K562 treated with DMSO at 1 percent for 4 hours (cell line): ENCODE measurements around the gene ERAS. TPM values are rescaled to one million over a fixed set of nuclear protein-coding genes. Genes with fewer than 3 reads are reported as not detected.

Experiments
- total RNA-seq: library from RNA; unstranded; fragments of 300-600 nt; gene quantifications from 2 replicates; pipeline ENCODE4 v1.2.3, GENCODE V29; 2022; ENCODE audit not compliant: insufficient read depth

The ERAS gene, protein sequence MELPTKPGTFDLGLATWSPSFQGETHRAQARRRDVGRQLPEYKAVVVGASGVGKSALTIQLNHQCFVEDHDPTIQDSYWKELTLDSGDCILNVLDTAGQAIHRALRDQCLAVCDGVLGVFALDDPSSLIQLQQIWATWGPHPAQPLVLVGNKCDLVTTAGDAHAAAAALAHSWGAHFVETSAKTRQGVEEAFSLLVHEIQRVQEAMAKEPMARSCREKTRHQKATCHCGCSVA
- total RNA-seq: not detected in 2 replicates

DNA sequence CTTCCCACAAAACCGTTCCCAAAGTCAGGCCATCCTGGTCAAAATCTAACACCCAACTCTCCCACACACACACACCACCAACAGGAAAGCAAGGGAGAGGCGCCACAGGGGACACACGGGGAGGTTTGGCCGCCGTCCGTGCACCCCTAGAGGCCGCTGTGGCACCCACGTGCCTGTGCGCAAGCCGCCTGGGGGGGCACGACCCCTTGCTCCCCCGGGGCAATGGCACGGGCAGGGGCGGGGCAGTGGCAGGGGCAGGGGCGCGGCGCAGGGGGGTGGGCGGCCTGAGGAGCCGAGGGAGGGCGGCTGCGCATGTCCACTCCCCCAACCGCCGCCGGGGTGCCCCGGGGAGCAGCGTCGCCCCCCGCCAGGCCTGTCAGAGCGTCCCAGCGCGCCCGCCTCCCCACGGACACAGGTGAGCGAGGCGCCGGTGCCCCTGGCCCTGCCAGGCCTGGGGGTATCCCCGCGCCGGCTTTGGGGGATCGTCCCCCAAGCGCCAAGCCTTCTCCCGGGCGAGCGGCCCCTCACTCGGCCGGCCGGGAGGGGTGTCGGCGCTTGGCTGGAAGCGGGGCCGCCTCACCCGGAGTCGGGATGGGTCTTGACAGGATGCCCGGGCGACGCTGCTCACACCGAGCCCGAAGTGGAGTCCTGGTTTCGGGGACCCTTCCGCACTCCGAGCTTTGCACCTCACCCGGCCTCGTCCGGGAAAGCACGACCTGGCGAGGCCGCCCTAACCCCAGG is at the start of gene ERAS:
TSS of gene ERAS (plus strand) at position 379 of the 741 bp plus-strand sequence. CDS start 2,611 bp downstream, outside the sequence.

DNA sequence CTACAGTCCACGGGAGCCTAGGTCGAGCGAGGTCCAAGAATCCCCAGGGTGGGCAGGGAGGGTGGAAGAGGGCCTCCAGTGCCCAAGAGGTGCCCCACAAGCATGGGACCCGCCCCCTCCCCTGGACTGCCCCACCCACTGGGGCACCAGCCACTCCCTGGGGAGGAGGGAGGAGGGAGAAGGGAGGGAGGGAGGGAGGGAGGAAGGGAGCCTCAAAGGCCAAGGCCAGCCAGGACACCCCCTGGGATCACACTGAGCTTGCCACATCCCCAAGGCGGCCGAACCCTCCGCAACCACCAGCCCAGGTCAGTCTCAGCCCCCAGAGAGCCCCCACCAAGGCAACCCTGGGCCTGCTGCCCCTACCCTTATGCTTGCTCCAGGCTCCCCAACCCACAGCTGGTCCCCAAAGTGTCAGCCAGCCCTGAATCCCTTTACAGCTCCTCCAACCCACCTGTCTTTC is 39.9 kb upstream of the ERAS start, which contains the start of gene GATA1:
TSS of gene GATA1 (plus strand) at position 250 of the 460 bp plus-strand sequence. CDS start 4,520 bp downstream, outside the sequence.

DNA sequence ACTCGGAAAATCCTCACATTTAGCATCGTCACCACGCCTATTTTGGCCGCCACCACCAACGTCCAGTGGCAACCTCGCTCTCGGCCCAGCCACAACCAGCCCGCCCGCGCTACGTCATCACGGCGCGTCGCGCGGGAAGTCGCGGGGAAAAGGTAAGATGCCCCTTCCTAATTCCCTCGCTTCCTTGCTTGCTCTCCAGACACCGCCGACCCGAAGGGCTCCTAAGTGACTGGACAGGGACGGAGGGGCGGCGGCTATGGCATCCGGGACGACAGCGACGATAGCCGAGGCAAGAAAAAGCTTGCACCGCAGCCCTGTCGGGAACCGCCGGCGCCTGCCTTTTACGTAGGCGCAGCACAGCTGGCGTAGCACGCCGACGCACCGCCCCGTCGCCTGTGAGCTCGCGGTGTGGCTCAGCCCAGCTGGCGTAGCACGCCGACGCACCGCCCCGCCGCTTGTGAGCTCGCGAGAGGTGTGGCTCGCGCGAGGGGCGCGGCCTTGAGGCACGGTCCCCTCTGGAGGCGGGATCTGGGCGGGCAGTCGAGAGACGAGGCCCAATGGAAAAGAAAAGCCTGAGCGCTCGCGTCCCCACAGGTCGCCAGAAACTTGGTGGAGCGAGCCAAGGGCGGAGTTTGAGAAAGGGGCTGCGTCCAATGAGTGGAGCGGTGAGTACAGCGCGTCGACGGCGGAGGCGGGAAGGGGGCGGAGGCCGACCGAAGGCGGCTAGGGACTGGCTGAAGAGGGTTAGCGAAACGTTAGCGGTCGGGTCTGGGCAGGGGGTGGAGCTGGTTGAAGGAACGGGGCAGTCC is 24.8 kb upstream of the ERAS start, which contains the start of gene HDAC6:
TSS of gene HDAC6 (plus strand) at position 788 of the 809 bp plus-strand sequence. CDS start 626 bp downstream, outside the sequence.

DNA sequence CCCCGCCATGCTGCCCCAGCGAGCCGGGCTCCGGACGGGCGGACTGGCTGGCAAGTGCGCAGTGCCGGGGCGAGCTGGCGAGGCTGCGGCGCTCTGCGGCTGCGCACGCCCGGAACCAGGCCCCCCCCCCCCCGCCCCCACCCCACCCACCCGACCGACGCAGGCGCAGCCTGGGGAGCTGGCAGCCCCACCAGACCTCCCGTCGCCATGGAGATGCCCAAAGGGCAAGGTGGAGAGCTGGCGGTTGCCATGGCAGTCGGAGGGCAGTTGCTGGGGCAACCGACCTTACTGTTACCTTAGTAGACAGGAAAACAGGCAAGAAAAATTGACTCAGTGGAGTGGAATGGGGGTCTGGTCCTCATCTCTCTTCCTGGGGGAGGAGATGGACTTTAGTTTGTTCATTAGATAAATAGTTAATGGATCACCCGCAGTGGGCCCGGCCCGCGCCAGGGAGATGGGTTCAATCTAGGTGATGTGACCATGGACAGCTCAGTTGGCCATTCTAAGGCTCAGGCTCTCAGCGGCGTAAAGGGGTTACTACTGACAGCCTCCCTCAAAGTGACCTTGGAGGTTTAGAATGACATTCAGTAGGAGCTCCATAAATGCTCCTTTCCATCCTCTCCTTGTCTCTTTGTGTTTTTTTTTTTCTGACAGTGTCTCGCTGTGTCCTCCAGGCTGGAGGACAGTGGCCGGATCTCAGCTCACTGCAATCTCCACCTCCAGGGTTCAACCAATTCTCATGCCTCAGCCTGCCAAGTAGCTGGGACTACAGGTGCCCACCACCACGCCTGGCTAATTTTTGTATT is 9.4 kb downstream of the ERAS start, which contains the start of gene PCSK1N:
TSS of gene PCSK1N (minus strand) at position 87 of the 806 bp plus-strand sequence. CDS start at position 9, 78 bp downstream.

Other genes with a start within 250 kb of the ERAS start
- 73.3 and 106 TPM in 2 replicates for gene WDR13, start 229.0 kb upstream of the ERAS start, total RNA-seq
- 15.4 and 17.8 TPM in 2 replicates for gene WAS, start 142.7 kb upstream of the ERAS start, total RNA-seq
- 23.5 and 27.2 TPM in 2 replicates for gene SUV39H1, start 129.8 kb upstream of the ERAS start, total RNA-seq
- gene GLOD5, start 64.8 kb upstream of the ERAS start, total RNA-seq: 4.4 TPM in 1 of 2 replicates, not detected in the other
- gene GATA1, start 39.9 kb upstream of the ERAS start, total RNA-seq: 165 and 191 TPM in 2 replicates
- 61.7 and 64.6 TPM in 2 replicates for gene HDAC6, start 24.4 kb upstream of the ERAS start, total RNA-seq
- gene PCSK1N, start 9.1 kb downstream of the ERAS start, total RNA-seq: 2.7 TPM in 1 of 2 replicates, not detected in the other
- gene TIMM17B, start 71.3 kb downstream of the ERAS start, total RNA-seq: 197 and 214 TPM in 2 replicates
- 194 and 217 TPM in 2 replicates for gene PQBP1, start 71.4 kb downstream of the ERAS start, total RNA-seq
- 30.7 and 31.4 TPM in 2 replicates for gene SLC35A2, start 85.1 kb downstream of the ERAS start, total RNA-seq
- gene PIM2, start 92.5 kb downstream of the ERAS start, total RNA-seq: 84.9 and 120 TPM in 2 replicates
- gene OTUD5, start 131.1 kb downstream of the ERAS start, total RNA-seq: 73.0 and 87.7 TPM in 2 replicates
- 3.4 and 3.8 TPM in 2 replicates for gene KCND1, start 145.3 kb downstream of the ERAS start, total RNA-seq
- gene GRIPAP1, start 175.8 kb downstream of the ERAS start, total RNA-seq: 26.9 and 27.0 TPM in 2 replicates
- gene TFE3, start 216.8 kb downstream of the ERAS start, total RNA-seq: 25.4 and 31.6 TPM in 2 replicates
- 3.2 and 4.6 TPM in 2 replicates for gene CCDC120, start 232.5 kb downstream of the ERAS start, total RNA-seq
- gene PRAF2, start 247.5 kb downstream of the ERAS start, total RNA-seq: 2.9 and 7.4 TPM in 2 replicates